ENCODE data around the gene ACSL5. TPM values are rescaled to one million over a fixed set of nuclear protein-coding genes. Genes with fewer than 3 reads are reported as not detected.
"Not testable (repeated sequence)": the region's sequence is repeated elsewhere in the genome, so short reads cannot be mapped to it uniquely, and the experiment has no call there.

The ACSL5 gene
- total RNA-seq, 1 donor, result 27.5 TPM

GRCh38 chr10:112349521-112350085, 24.3 kb upstream of the ACSL5 start:
- DNase-seq (ENCODE audit: low read depth in 2 of 3, low spot score in 2 of 3), result no peak

DNA sequence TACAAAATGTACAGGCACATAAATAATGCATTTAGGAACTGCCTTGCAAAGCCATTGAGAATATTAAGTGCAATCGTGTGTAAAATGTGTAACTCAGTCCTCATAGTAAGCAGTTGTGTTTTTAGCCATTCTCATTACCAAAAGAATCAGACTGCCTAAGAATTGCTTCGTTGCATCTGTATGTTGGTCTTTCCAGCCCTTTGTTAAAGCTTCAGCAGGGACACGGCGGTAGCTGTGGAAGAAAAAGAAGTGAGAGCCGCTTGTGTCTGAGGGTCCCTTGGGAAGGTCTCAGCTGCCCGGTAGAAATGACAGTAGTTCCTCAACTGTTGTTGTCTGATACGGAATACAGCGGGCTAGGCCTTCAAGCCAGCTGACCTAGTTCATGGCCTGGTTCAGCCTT, 22.8 kb upstream of the ACSL5 start:
- no peak for DNase-seq (ENCODE audit: low read depth in 2 of 3, low spot score in 2 of 3)

DNA sequence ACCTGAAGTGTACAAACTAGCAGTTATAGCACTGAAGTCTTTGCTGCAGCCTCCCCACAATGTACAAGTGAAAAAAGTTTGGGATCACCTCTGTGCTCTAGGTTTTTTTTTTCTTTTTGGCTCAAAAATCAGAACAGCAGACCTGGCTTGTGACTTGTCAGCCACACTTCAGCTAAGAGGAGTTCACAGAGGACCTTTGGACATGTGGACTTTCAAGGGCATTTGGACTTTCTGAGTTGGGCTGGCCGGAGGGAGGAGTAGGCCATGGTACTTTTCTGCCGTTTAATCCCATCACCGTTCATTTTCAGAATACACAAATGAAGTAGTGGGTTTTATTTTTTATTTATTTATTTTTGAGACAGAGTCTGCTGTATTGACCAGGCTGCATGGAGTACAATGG, 21.9 kb upstream of the ACSL5 start:
- DNase-seq (ENCODE audit: low read depth in 2 of 3, low spot score in 2 of 3), result no peak

DNA sequence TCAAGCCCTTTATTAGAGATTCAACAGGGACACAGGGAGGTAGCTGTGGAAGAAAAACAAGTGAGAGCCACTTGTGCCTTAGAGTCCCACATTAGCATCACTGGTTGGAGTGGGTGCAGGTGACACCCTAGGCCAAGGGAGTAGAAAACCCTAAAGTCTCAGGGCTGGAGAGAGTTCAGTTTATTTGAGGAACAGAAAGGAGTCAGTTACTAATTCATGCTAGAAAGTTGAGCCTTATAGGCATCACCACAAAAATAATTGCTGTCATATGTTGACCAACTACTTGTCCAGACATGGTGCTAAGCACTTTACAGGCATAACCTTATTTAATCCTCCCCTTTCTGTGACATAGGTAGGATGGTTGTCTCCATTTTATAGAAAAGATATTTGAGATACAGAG, 20.9 kb upstream of the ACSL5 start:
- no peak for DNase-seq (ENCODE audit: low read depth in 2 of 3, low spot score in 2 of 3)

DNA sequence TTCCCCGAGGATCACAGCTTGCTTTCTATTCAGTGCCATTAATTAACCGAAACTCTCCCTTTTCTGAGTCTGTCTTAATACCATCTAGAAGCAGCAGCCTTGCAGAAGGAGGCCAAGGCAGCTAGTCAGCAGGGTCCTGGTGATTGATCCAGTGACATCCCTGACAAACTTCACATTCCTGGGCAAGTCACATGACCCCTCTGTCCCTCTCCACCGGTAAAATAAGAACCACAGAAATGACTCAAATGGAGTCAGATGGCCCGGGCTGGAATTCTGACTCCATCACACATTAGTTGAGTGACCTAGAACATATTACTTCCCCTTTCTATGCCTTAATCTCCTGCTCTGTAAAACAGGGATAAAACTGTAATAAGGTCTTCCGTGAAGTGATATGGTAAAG, 17.2 kb upstream of the ACSL5 start:
- no peak for DNase-seq (ENCODE audit: low read depth in 2 of 3, low spot score in 2 of 3)

DNA sequence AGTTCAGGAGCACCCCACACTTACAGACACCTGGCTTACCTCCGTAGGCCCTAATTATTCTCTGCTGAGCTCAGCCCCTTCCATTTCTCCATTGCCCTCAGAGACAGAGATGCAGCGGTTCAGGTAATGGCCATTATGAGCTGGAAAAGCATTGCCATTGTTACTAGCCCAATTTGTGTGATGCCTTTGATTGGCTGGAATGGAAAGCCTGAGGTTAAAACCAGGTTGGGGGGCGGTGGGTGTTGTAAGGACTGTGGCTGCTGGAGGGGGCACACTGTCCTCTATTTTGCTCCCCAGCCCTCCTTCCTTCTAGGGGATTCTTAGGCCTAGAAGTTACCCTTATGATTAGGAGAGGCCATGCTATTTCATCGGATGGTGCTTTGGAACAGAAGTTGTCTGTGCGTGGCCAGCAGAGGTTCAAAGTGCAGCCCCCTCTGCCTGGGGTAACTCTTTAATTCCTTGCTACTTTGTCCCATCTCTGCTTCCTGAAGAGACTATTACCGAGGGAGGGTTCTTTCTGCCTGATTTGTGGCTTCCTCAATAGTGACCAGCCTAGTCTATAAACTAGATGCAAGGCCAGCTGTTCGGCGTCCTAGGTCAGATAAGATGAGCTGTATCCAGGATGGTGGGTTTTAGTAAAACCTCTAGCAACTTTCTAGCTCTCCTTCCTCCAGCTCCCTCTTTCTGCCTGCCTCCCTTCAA, 14.2 kb upstream of the ACSL5 start:
- no peak for DNase-seq (ENCODE audit: low read depth in 2 of 3, low spot score in 2 of 3)

GRCh38 chr10:112360308-112361270, 13.3 kb upstream of the ACSL5 start:
- no peak for DNase-seq (ENCODE audit: low read depth in 2 of 3, low spot score in 2 of 3)

GRCh38 chr10:112361951-112362751, 11.8 kb upstream of the ACSL5 start:
- DNase-seq (ENCODE audit: low read depth in 2 of 3, low spot score in 2 of 3), result no peak

GRCh38 chr10:112362833-112363232, 11.1 kb upstream of the ACSL5 start:
- DNase-seq (ENCODE audit: low read depth in 2 of 3, low spot score in 2 of 3), result no peak

- no peak for DNase-seq (ENCODE audit: low read depth in 2 of 3, low spot score in 2 of 3)
Measured at GRCh38 chr10:112363696-112364688, 9.9 kb upstream of the ACSL5 start.

DNA sequence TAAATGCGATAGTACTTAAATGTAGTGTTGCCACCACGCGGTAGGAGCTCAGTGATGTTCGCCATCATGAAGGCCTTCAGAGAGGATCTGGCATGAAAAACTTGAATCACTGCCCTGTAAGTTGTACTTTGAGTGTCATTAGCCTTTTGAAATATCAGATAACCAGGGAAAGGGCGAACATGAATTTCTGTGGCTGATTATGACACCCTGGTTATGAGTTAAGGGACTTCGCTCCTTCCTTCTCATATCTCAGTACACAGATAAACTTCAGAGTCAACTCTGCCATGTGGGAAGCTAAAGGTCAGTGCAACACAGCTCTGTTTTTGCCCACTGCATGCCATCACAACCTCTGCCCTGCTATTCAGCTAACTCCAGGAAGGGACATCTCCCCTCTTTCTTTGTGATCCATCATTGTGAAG, 8.9 kb upstream of the ACSL5 start:
- no peak for DNase-seq (ENCODE audit: low read depth in 2 of 3, low spot score in 2 of 3)

DNA sequence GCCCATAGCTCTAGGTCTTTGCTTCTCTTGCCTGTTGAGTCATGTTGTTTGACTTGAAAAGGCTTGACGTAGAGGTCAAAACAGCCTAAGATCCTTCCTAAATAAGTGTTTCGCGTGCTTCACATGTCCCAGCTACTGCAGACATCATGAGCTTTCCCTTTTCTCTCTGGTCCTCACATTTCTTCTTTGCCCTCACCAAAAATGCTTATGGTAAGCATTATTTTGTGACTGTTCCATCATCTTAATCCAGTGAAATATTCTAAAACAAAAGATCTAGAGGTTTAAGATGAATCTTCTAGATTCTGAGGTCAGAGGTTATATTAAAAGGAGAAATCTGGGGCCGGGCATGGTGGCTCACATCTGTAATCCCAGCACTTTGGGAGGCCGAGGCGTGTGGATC, 8.5 kb upstream of the ACSL5 start:
- DNase-seq (ENCODE audit: low read depth in 2 of 3, low spot score in 2 of 3), result no peak

GRCh38 chr10:112366992-112367391, 6.9 kb upstream of the ACSL5 start:
- DNase-seq (ENCODE audit: low read depth in 2 of 3, low spot score in 2 of 3), result no peak

DNA sequence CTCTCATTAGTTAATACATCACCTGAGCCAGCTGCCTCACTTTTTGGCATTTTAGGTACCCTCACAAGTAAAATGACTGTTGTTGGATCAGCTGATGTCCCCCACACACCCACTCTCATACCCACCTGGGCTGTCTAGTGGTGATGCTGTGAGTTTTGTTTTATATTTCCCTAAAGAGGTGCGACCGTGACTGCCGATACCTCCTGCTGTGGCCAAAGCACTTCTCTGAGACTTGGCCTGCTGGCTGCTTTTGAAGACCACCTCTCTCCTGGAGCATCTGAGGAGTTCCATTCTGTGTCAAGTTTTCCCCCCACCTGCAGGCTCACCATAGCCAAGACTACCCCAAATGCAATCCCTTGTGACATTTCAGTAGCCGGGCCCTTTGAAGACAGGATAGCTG, 6.4 kb upstream of the ACSL5 start:
- no peak for DNase-seq (ENCODE audit: low read depth in 2 of 3, low spot score in 2 of 3)

GRCh38 chr10:112369495-112370423, 4.2 kb upstream of the ACSL5 start:
- DNase-seq (ENCODE audit: low read depth in 2 of 3, low spot score in 2 of 3), result no peak

DNA sequence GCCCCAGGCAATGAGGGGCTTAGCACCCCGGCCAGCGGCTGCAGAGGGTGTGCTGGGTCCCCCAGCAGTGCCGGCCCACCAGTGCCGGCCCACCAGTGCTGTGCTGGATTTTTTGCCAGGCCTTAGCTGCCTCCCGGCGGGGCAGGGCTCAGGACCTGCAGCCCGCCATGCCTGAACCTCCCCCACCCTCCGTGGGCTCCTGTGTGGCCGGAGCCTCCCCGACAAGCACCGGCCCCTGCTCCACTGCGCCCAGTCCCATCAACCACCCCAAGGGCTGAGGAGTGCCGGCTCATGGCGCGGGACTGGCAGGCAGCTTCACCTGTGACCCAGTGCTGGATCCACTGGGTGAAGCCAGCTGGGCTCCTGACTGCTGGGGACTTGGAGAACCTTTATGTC, 3.5 kb upstream of the ACSL5 start:
- DNase-seq (ENCODE audit: low read depth in 2 of 3, low spot score in 2 of 3), result no peak

DNA sequence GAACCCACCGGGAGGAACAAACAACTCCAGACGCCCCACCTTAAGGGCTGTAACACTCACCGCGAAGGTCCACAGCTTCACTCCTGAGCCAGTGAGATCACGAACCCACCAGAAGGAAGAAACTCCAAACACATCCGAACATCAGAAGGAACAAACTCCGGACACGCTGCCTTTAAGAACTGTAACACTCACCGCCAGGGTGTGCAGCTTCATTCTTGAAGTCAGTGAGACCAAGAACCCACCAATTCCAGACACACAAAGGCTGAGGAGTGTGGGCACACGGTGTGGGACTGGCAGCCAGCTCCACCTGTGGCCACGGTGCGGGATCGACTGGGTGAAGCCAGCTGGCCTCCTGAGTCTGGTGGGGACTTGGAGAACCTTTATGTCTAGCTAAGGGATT, 2.6 kb upstream of the ACSL5 start:
- not testable (repeated sequence) for DNase-seq (ENCODE audit: low read depth in 2 of 3, low spot score in 2 of 3)

GRCh38 chr10:112372182-112372810, 1.6 kb upstream of the ACSL5 start:
- DNase-seq (ENCODE audit: low read depth in 2 of 3, low spot score in 2 of 3), result not testable (repeated sequence)

Measured in hematopoietic multipotent progenitor cell (in vitro differentiated cells).